Measurements from ENCODE around the gene SFRP4.

DNA sequence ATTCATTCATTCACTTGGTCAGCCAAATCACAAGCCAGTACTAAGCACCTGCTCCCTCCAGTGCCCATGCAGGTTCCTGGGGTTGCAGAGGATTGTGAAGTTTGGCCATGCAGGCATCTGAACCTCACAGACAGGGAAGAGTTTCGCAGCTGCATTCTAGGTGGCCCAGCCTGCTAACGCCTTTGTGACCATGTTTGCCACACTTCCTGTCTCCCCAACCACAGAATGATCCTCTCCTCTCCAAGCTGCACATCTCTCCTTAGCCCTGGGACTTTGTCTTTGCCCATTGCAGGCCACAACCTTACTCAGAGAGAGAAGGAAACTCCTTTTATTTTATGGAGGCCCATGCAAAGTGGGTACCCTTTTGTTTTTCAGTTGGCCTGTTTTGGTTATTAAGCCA lies 35.6 kb upstream of the SFRP4 start:
- TF ChIP-seq, protein P1, sequence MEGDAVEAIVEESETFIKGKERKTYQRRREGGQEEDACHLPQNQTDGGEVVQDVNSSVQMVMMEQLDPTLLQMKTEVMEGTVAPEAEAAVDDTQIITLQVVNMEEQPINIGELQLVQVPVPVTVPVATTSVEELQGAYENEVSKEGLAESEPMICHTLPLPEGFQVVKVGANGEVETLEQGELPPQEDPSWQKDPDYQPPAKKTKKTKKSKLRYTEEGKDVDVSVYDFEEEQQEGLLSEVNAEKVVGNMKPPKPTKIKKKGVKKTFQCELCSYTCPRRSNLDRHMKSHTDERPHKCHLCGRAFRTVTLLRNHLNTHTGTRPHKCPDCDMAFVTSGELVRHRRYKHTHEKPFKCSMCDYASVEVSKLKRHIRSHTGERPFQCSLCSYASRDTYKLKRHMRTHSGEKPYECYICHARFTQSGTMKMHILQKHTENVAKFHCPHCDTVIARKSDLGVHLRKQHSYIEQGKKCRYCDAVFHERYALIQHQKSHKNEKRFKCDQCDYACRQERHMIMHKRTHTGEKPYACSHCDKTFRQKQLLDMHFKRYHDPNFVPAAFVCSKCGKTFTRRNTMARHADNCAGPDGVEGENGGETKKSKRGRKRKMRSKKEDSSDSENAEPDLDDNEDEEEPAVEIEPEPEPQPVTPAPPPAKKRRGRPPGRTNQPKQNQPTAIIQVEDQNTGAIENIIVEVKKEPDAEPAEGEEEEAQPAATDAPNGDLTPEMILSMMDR (IDR thresholded peaks at IDR 0.05) = no peak
- TF ChIP-seq POLR2A (IDR thresholded peaks at IDR 0.05) = no peak
